B cell (primary cell): ENCODE measurements around the gene DMPK. TPM values are rescaled to one million over a fixed set of nuclear protein-coding genes. Genes with fewer than 3 reads are reported as not detected.

Experiments used
- ATAC-seq: fragments of 200-7000 bp; cut with Tn5 transposase; one replicate; pipeline ENCODE4 v1.10.0; 2021; ENCODE audit warnings: low read depth, mild to moderate bottlenecking, moderate number of reproducible peaks, moderate library complexity
- CTCF ChIA-PET: fragments of 350-600 bp; sonication (Branson Sonifier 250); formaldehyde crosslinking; loops from one replicate; lab custom pipeline; 2021; ENCODE audit warnings: antibody characterized with exemption, inconsistent platforms; lab: Charles Lee
- POLR2A ChIA-PET: fragments of 350-600 bp; sonication (Branson Sonifier 250); formaldehyde crosslinking; loops from one replicate; lab custom pipeline; 2021; ENCODE audit warnings: antibody characterized with exemption; lab: Charles Lee
- DNase-seq: peaks from one replicate; pipeline ENCODE4 v3.0.0; 2013
- H2AFZ ChIP-seq: 2 replicates; pipeline ENCODE4 v1.6.1; 2012; ENCODE audit warnings: mild to moderate bottlenecking, low read depth, low read length; ENCODE audit not compliant: insufficient read depth, poor library complexity, severe bottlenecking
- H3K27ac ChIP-seq, 2 donors: 1 replicate in 1 of 2; 2 replicates in 1 of 2; pipeline ENCODE4 v1.5.1; 2012 to 2013; ENCODE audit warnings: low read length in 2 of 2, mild to moderate bottlenecking in 2 of 2, moderate library complexity in 1 of 2
- H3K27me3 ChIP-seq, 4 experiments: fragments of 200-600 bp in 1 of 4; sonication (generic) in 1 of 4; replicated peaks in 1 of 4; 1 replicate in 2 of 4; 2 replicates in 2 of 4; pipeline versions ENCODE4 v1.6.1 to v1.7.0; 2013 to 2016; ENCODE audit warnings: low read length in 3 of 4, mild to moderate bottlenecking in 2 of 4, mixed read lengths in 1 of 4, moderate library complexity in 1 of 4; ENCODE audit not compliant: insufficient read depth in 4 of 4, control insufficient read depth in 3 of 4; ENCODE audit errors: control extremely low read depth in 1 of 4
- H3K36me3 ChIP-seq, 2 experiments: replicated peaks in 1 of 2; 1 replicate in 1 of 2; 2 replicates in 1 of 2; pipeline versions ENCODE4 v1.6.1 to v1.7.1; 2013; ENCODE audit warnings: low read length in 1 of 2; ENCODE audit not compliant: insufficient read depth in 2 of 2, control insufficient read depth in 1 of 2; ENCODE audit errors: control extremely low read depth in 1 of 2, extremely low read depth in 1 of 2
- H3K4me1 ChIP-seq, 2 donors: fragments of 200-600 bp in 1 of 2; sonication (generic) in 1 of 2; 1 replicate in 1 of 2; 2 replicates in 1 of 2; pipeline versions ENCODE4 v1.5.1 to v1.6.1; 2013 to 2017; ENCODE audit warnings: low read length in 2 of 2; ENCODE audit not compliant: control insufficient read depth in 2 of 2, insufficient read depth in 2 of 2
- H3K4me2 ChIP-seq: replicated peaks from 2 replicates; pipeline ENCODE3; 2012; ENCODE audit warnings: mild to moderate bottlenecking, low read depth, low read length; ENCODE audit not compliant: poor library complexity, severe bottlenecking
- H3K4me3 ChIP-seq, 5 experiments: fragments of 200-600 bp in 1 of 5; sonication (generic) in 1 of 5; 1 replicate in 3 of 5; 2 replicates in 2 of 5; pipeline versions ENCODE4 v1.5.1 to v1.7.0; 2011 to 2016; ENCODE audit warnings: low read length in 4 of 5, mild to moderate bottlenecking in 4 of 5, low read depth in 2 of 5, control low read depth in 1 of 5, moderate library complexity in 1 of 5; ENCODE audit not compliant: insufficient read depth in 1 of 5; ENCODE audit errors: control extremely low read depth in 1 of 5, extremely low read depth in 1 of 5
- H3K79me2 ChIP-seq: fragments of 200-600 bp; sonication (generic); one replicate; pipeline ENCODE4 v1.6.0; 2016; ENCODE audit warnings: low read length; ENCODE audit not compliant: control insufficient read depth, insufficient read depth
- H3K9ac ChIP-seq: fragments of 200-600 bp; sonication (generic); 2 replicates; pipeline ENCODE4 v1.6.1; 2017; ENCODE audit warnings: mild to moderate bottlenecking, low read length, moderate library complexity
- H3K9me3 ChIP-seq, 3 donors: one replicate each; pipeline versions ENCODE4 v1.6.1 to v1.7.1; 2013; ENCODE audit warnings: low read length in 2 of 3; ENCODE audit not compliant: control insufficient read depth in 2 of 3, insufficient read depth in 1 of 3; ENCODE audit errors: control extremely low read depth in 1 of 3
- H4K20me1 ChIP-seq: 2 replicates; pipeline ENCODE4 v1.6.0; 2012; ENCODE audit warnings: mild to moderate bottlenecking, low read length; ENCODE audit not compliant: insufficient read depth, control insufficient read depth, poor library complexity, severe bottlenecking
- H3K27ac Mint-ChIP-seq: one replicate; pipeline ENCODE4 v1.8.0; 2021; ENCODE audit warnings: mixed read lengths
- H3K27me3 Mint-ChIP-seq: one replicate; pipeline ENCODE4 v1.8.0; 2021; ENCODE audit warnings: mixed read lengths
- H3K4me1 Mint-ChIP-seq: one replicate; pipeline ENCODE4 v1.8.0; 2021; ENCODE audit warnings: mixed read lengths
- H3K4me3 Mint-ChIP-seq: one replicate; pipeline ENCODE4 v1.8.0; 2021; ENCODE audit warnings: mixed read lengths
- H3K9me3 Mint-ChIP-seq: one replicate; pipeline ENCODE4 v1.8.0; 2022; ENCODE audit warnings: mixed read lengths; ENCODE audit not compliant: insufficient read depth
- CTCF ChIP-seq: fragments of 200-600 bp; IDR thresholded peaks from one replicate; pipeline ENCODE4 v1.8.0; 2022; ENCODE audit warnings: antibody characterized with exemption, mild to moderate bottlenecking
- EZH2 ChIP-seq: IDR thresholded peaks from 2 replicates; pipeline ENCODE4 v1.6.1; 2012; ENCODE audit warnings: borderline replicate concordance, low read depth, mild to moderate bottlenecking, moderate library complexity, low read length; ENCODE audit not compliant: insufficient read depth, poor library complexity, severe bottlenecking
- WGBS: methylation state at CpG from one replicate; pipeline ENCODE4 v1.1.5; 2013; ENCODE audit warnings: missing lambda C conversion rate; ENCODE audit not compliant: insufficient coverage; 5-methylcytosine and 5-hydroxymethylcytosine counted together
- intact Hi-C: fragments of 100-400 bp; cut with micrococcal nuclease; formaldehyde crosslinking; loops from one replicate; pipeline ENCODE4 v1.10.0; 2022
- polyA plus RNA-seq: library from polyadenylated mRNA; depleted of rRNA; stranded (reverse); fragments of >200 nt; gene quantifications from 2 replicates; pipeline ENCODE4 v1.2.3, GENCODE V29; 2012
- total RNA-seq, 2 donors: library from RNA; stranded (reverse); fragments of 120-200 nt in 1 of 2; gene quantifications; 1 replicate in 1 of 2; 2 replicates in 1 of 2; pipeline versions ENCODE4 v1.2.3 to v1.2.4, GENCODE V29; 2013 to 2022

The DMPK gene
- total and polyA plus RNA-seq, 2 donors (not counting 1 experiment from before 2014, with no cell fraction given), result 28.7 to 58.3 TPM

GRCh38 chr19:45763691-45764294 is 18.5 kb downstream of the DMPK start:
- DNase-seq (no peak), ATAC-seq (no peak)
- CTCF ChIA-PET, result interaction anchor here (1.3 kb wide), 1 partner anchor 53 kb away, joined by 3 read pairs; no protein-coding TSS in a partner anchor
- no peak overlapping the region for H3K27ac ChIP-seq
- no peak overlapping the region for H3K4me2 ChIP-seq
- H3K27me3 ChIP-seq, result peaks cover 0 to 44% (median 8%) of the 10 kb centered on the region in 4 experiments
- WGBS, result 70% methylated on average over 27 of the region's 27 CpGs
- H3K27ac Mint-ChIP-seq, result no peak overlapping the region
- TF ChIP-seq CTCF (no peak), EZH2 (no peak)
- POLR2A ChIA-PET, result no interaction called here
- no peak overlapping the region for H2AFZ ChIP-seq
- peaks cover 0 to 3% (median 0%) of the 10 kb centered on the region in 3 donors for H3K9me3 ChIP-seq
- H3K4me1 ChIP-seq, result peaks cover 8% of the 10 kb centered on the region in 2 donors
- no peak overlapping the region for H3K4me3 ChIP-seq
- no peak overlapping the region for H3K9ac ChIP-seq
- no peaks in the 10 kb centered on the region for H3K79me2 ChIP-seq
- H3K9me3 Mint-ChIP-seq, result no peaks in the 10 kb centered on the region
- intact Hi-C loops, result no loop called here
- H3K4me3 Mint-ChIP-seq, result no peak overlapping the region
- no peaks in the 10 kb centered on the region for H3K36me3 ChIP-seq
- H3K27me3 Mint-ChIP-seq, result peaks cover 17% of the 10 kb centered on the region
- H3K4me1 Mint-ChIP-seq, result peaks cover 2% of the 10 kb centered on the region
- H4K20me1 ChIP-seq, result no peaks in the 10 kb centered on the region

GRCh38 chr19:45762870-45763631 is 19.2 kb downstream of the DMPK start:
- Histone ChIP-seq H3K27ac (no peak overlapping the region), H3K9me3 (peaks cover 0 to 3% (median 0%) of the 10 kb centered on the region in 3 donors)

More at GRCh38 chr19:45762870-45763631, 19.2 kb downstream of the DMPK start:
- H3K27me3 Mint-ChIP-seq, result peaks cover 17% of the 10 kb centered on the region
- DNase-seq (no peak), ATAC-seq (no peak)
- intact Hi-C loops, result no loop called here
- Histone ChIP-seq H3K4me1 (peaks cover 6% of the 10 kb centered on the region in 2 donors), H3K9ac (no peak overlapping the region), H4K20me1 (no peaks in the 10 kb centered on the region), H3K4me2 (no peak overlapping the region), H3K4me3 (no peak overlapping the region), H2AFZ (no peak overlapping the region), H3K27me3 (peaks cover 0 to 42% (median 7%) of the 10 kb centered on the region in 4 experiments), H3K79me2 (no peaks in the 10 kb centered on the region), H3K36me3 (no peaks in the 10 kb centered on the region)
- ChIA-PET POLR2A (no interaction called here), CTCF (interaction anchor here (1.3 kb wide), 1 partner anchor 54 kb away, joined by 3 read pairs; no protein-coding TSS in a partner anchor)
- H3K9me3 Mint-ChIP-seq, result no peaks in the 10 kb centered on the region
- TF ChIP-seq CTCF (no peak), EZH2 (no peak)
- 92% methylated on average over 14 of the region's 15 CpGs for WGBS
- H3K4me3 Mint-ChIP-seq, result no peak overlapping the region
- H3K4me1 Mint-ChIP-seq, result peaks cover 2% of the 10 kb centered on the region
- no peak overlapping the region for H3K27ac Mint-ChIP-seq
